Measurements from ENCODE around the gene SNX22. TPM values are rescaled to one million over a fixed set of nuclear protein-coding genes. Genes with fewer than 3 reads are reported as not detected.

Gene SNX22
- total and polyA plus RNA-seq, 2 of the 8 experiments (the other 6 are each of a cell fraction or from before 2014, with no cell fraction given): 4.9 TPM

- WGBS, 2 experiments (ENCODE audit: extremely low coverage in 1 of 2, insufficient coverage in 1 of 2, insufficient read length in 1 of 2, insufficient replicate concordance in 2 of 2, low coverage in 1 of 2, low lambda C conversion rate in 2 of 2, missing lambda C conversion rate in 1 of 2): 96% methylated on average over 3 of the region's 3 CpGs; no CpG with 5 or more reads in 1 of the 2 experiments
- H4K8ac ChIP-seq (ENCODE audit: extremely low read depth, insufficient read depth, low read length): no peak overlapping the region
- no peaks in the 10 kb centered on the region for H3K79me2 ChIP-seq (ENCODE audit: control insufficient read depth in 1 of 2, insufficient read depth in 2 of 2, low read length in 2 of 2)
- H3K23ac ChIP-seq (ENCODE audit: insufficient read length): no peak overlapping the region
- no peak overlapping the region for H3K27ac ChIP-seq (ENCODE audit: low read depth, low read length)
- H2BK120ac ChIP-seq (replicated peaks; ENCODE audit: low read depth, low read length): no peak overlapping the region
- H4K91ac ChIP-seq (replicated peaks; ENCODE audit: insufficient read length, low read length): no peak overlapping the region
- no peak for FAIRE-seq
- H3K4me1 ChIP-seq (replicated peaks in 1 of 4; ENCODE audit: control insufficient read depth in 3 of 4, insufficient read depth in 4 of 4, low read length in 3 of 4): no peaks in the 10 kb centered on the region
- no peaks in the 10 kb centered on the region for H3K9me3 ChIP-seq (ENCODE audit: insufficient read depth in 2 of 2, low read depth in 1 of 2, low read length in 1 of 2)
- peaks cover 13 to 44% (median 37%) of the 10 kb centered on the region in 4 experiments for H3K36me3 ChIP-seq (ENCODE audit: control insufficient read depth in 2 of 4, insufficient read depth in 4 of 4, low read length in 3 of 4)
- H3K9ac ChIP-seq (replicated peaks in 1 of 4; ENCODE audit: extremely low read depth in 1 of 4, low read depth in 3 of 4, low read length in 3 of 4): no peak overlapping the region
- H3K27me3 ChIP-seq (replicated peaks in 1 of 4; ENCODE audit: control insufficient read depth in 3 of 4, extremely low read depth in 1 of 4, insufficient read depth in 3 of 4, low read length in 3 of 4): no peaks in the 10 kb centered on the region
- DNase-seq (ENCODE audit: low read depth in 1 of 2, low spot score in 2 of 2): no peak
- no peak overlapping the region for H3K4ac ChIP-seq (replicated peaks; ENCODE audit: insufficient read length, low read depth, low read length)
- H4K20me1 ChIP-seq (replicated peaks in 1 of 2; ENCODE audit: control insufficient read depth in 1 of 2, insufficient read depth in 2 of 2, low read length in 2 of 2): peaks cover 0 to 1% of the 10 kb centered on the region in 2 experiments
- H2BK20ac ChIP-seq (ENCODE audit: low read length): no peak overlapping the region
- H2AK5ac ChIP-seq (ENCODE audit: low read depth, low read length): no peak overlapping the region
- H3K18ac ChIP-seq (ENCODE audit: extremely low read depth, low read length): no peak overlapping the region
- no peak overlapping the region for H3K14ac ChIP-seq (ENCODE audit: insufficient read length)
- H3K23me2 ChIP-seq (ENCODE audit: low read depth, low read length): no peaks in the 10 kb centered on the region
- ChIA-PET CTCF (ENCODE audit: partially characterized antibody) (interaction anchor here (0.6 to 2.2 kb wide), 3 partner anchors 8 to 139 kb away, joined by 3 to 18 read pairs (median 3); no protein-coding TSS in a partner anchor), POLR2A (ENCODE audit: partially characterized antibody) (no interaction called here)
- H3K56ac ChIP-seq (replicated peaks; ENCODE audit: insufficient read length, low read depth, low read length): no peak overlapping the region
- H3K4me3 ChIP-seq (ENCODE audit: extremely low read depth in 1 of 4, insufficient read depth in 2 of 4, low read depth in 3 of 4, low read length in 4 of 4): no peak overlapping the region
- H2BK12ac ChIP-seq (ENCODE audit: low read depth, low read length): no peak overlapping the region
- H2BK15ac ChIP-seq (ENCODE audit: low read length): no peak overlapping the region
- H4K5ac ChIP-seq (ENCODE audit: insufficient read length, low read depth, low read length): no peak overlapping the region
- no peak overlapping the region for H3K4me2 ChIP-seq (ENCODE audit: insufficient read depth in 1 of 2, low read depth in 2 of 2, low read length in 2 of 2)
- TF ChIP-seq SIX5 (IDR thresholded peaks at IDR 0.05; ENCODE audit: low read depth, low read length): no peak
- no peak for TF ChIP-seq BCL11A (IDR thresholded peaks at IDR 0.05; ENCODE audit: low read depth in 2 of 2, low read length in 2 of 2)
- no peak for TF ChIP-seq SP2 (IDR thresholded peaks at IDR 0.05; ENCODE audit: low read length)
- no peak for TF ChIP-seq HDAC6 (IDR thresholded peaks at IDR 0.05; ENCODE audit: low read depth, low read length)
- no peak for TF ChIP-seq SP4 (IDR thresholded peaks at IDR 0.05; ENCODE audit: low read length)
- no peak for TF ChIP-seq TCF12 (IDR thresholded peaks at IDR 0.05; ENCODE audit: low read depth, low read length)
- no peak for TF ChIP-seq RXRA (IDR thresholded peaks at IDR 0.05; ENCODE audit: insufficient read depth, low read depth, low read length)
- TF ChIP-seq E2F6 (IDR thresholded peaks at IDR 0.05): no peak
- H3K79me1 ChIP-seq (ENCODE audit: low read depth, low read length): no peaks in the 10 kb centered on the region; the same call in 1 of the 2 replicates
- H2AFZ ChIP-seq (ENCODE audit: low read length): no peak overlapping the region
- no peak overlapping the region for H2BK5ac ChIP-seq (ENCODE audit: low read depth, low read length)
These were observed 21.4 kb upstream of the SNX22 start for GRCh38 chr15:64130159-64130558.
